Osteocyte (in vitro differentiated cells): ENCODE measurements around the gene THOC7. TPM values are rescaled to one million over a fixed set of nuclear protein-coding genes. Genes with fewer than 3 reads are reported as not detected.

Experiments used
- DNase-seq: peaks from one replicate; pipeline ENCODE4 v3.0.0; 2021; ENCODE audit warnings: mixed read lengths; ENCODE audit not compliant: unreplicated experiment; ENCODE audit errors: extremely low spot score
- H3K27ac Mint-ChIP-seq: one replicate; pipeline ENCODE4 v1.8.0; 2021; ENCODE audit warnings: mild to moderate bottlenecking, mixed read lengths; ENCODE audit not compliant: unreplicated experiment
- H3K27me3 Mint-ChIP-seq: one replicate; pipeline ENCODE4 v1.8.0; 2021; ENCODE audit warnings: mixed read lengths; ENCODE audit not compliant: unreplicated experiment
- H3K36me3 Mint-ChIP-seq: one replicate; pipeline ENCODE4 v1.8.0; 2021; ENCODE audit warnings: mixed read lengths; ENCODE audit not compliant: unreplicated experiment
- H3K4me1 Mint-ChIP-seq: one replicate; pipeline ENCODE4 v1.8.0; 2021; ENCODE audit warnings: mixed read lengths; ENCODE audit not compliant: unreplicated experiment
- H3K4me3 Mint-ChIP-seq: one replicate; pipeline ENCODE4 v1.8.0; 2021; ENCODE audit warnings: mild to moderate bottlenecking, moderate library complexity, mixed read lengths; ENCODE audit not compliant: unreplicated experiment
- H3K9me3 Mint-ChIP-seq: one replicate; pipeline ENCODE4 v1.8.0; 2021; ENCODE audit warnings: mixed read lengths; ENCODE audit not compliant: unreplicated experiment
- CTCF ChIP-seq: fragments of 200-600 bp; sonication (generic); IDR thresholded peaks from 2 replicates; pipeline ENCODE4 v1.5.0; 2021; ENCODE audit warnings: antibody characterized with exemption, mild to moderate bottlenecking, moderate library complexity
- total RNA-seq: library from RNA; stranded (reverse); gene quantifications from 2 replicates; pipeline ENCODE4 v1.2.1, GENCODE V29; 2021

Gene THOC7
- total RNA-seq, 1 donor from 2014 or later, result 59.4 TPM

- Mint-ChIP-seq H3K27me3 (no peaks in the 10 kb centered on the region), H3K36me3 (peaks cover 3% of the 10 kb centered on the region), H3K27ac (no peak overlapping the region), H3K4me3 (no peak overlapping the region), H3K4me1 (no peaks in the 10 kb centered on the region), H3K9me3 (no peaks in the 10 kb centered on the region)
- no peak for TF ChIP-seq CTCF
- DNase-seq, result no peak
Observed at GRCh38 chr3:63814237-63814636, 49.4 kb downstream of the THOC7 start.

DNA sequence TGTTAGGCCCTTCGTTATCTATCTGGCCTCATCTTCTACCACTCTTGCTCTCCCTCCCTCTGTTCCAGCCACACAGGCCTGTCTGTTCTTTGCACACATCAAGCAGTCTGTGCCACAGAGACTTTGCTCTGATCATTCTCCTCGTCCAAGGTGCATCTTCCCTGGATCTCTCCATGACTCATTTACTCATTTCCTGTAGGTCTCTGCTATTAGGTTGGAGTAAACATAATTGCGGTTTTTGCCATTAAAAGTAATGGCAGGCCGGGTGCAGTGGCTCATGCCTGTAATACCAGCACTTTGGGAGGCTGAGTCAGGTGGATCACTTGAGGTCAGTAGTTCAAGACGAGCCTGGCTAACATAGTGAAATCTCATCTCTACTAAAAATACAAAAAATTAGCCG is 54.0 kb downstream of the THOC7 start:
- H3K27ac Mint-ChIP-seq, result no peak overlapping the region
- TF ChIP-seq CTCF, result no peak
- no peak for DNase-seq
- H3K4me3 Mint-ChIP-seq, result no peak overlapping the region
- no peaks in the 10 kb centered on the region for H3K27me3 Mint-ChIP-seq
- no peaks in the 10 kb centered on the region for H3K9me3 Mint-ChIP-seq
- H3K36me3 Mint-ChIP-seq, result no peaks in the 10 kb centered on the region
- no peaks in the 10 kb centered on the region for H3K4me1 Mint-ChIP-seq

DNA sequence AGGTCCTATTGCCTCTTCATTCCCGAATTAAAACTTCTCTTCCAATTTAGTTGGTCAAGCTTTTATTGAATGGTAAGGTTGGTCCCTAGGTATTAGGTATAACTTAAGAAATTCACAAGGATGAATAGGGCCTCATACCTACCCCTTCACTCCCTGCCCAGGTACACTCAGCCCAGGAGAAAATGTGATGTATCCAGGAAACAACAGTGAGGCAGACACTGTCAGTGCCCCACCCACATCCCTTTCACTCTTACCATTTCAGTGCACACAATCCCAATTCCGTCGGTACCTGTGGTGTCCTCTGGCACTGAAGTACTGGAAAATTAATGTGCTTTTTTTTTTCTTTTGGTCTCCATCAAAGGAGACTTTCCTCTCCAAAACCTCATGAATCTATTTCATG is 55.0 kb downstream of the THOC7 start:
- Mint-ChIP-seq H3K27me3 (no peaks in the 10 kb centered on the region), H3K9me3 (no peaks in the 10 kb centered on the region), H3K4me1 (no peaks in the 10 kb centered on the region), H3K4me3 (no peak overlapping the region), H3K36me3 (no peaks in the 10 kb centered on the region), H3K27ac (no peak overlapping the region)
- no peak for TF ChIP-seq CTCF
- no peak for DNase-seq

DNA sequence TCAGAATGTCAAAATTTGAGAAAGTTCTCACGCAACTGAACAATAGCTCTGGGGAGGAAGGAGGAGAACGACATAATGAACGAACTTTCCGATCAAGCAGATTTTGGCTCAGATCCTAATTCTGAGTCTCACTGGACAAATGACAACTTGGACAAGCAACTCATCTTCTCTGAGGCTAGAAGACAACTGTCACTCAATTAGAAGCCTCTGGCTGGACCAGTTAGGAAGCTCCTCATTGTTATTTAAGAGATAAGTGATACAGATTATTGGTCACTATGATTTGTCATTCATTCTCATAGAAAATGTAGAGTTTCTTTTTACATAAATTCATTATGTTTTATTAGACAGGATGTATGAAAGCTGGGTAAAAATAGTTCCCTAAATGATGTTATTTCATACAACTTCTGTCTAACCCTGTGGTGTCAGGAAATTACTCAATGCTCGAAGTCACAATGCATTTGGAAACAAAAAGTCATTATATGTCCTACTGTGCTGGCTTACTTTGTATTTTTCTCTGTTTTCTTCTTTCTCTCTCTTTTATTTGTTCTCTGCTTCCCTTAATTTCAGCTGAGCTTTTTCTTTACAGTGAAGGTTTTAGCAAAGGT is 55.5 kb downstream of the THOC7 start:
- H3K27me3 Mint-ChIP-seq, result peaks cover 3% of the 10 kb centered on the region
- DNase-seq, result no peak
- no peaks in the 10 kb centered on the region for H3K4me1 Mint-ChIP-seq
- TF ChIP-seq CTCF, result no peak
- no peak overlapping the region for H3K27ac Mint-ChIP-seq
- H3K36me3 Mint-ChIP-seq, result no peaks in the 10 kb centered on the region
- H3K4me3 Mint-ChIP-seq, result no peak overlapping the region
- no peaks in the 10 kb centered on the region for H3K9me3 Mint-ChIP-seq

- Mint-ChIP-seq H3K27me3 (peaks cover 23% of the 10 kb centered on the region), H3K36me3 (no peaks in the 10 kb centered on the region), H3K27ac (no peak overlapping the region), H3K4me3 (no peak overlapping the region), H3K9me3 (no peaks in the 10 kb centered on the region), H3K4me1 (no peaks in the 10 kb centered on the region)
- no peak for DNase-seq
- TF ChIP-seq CTCF, result no peak
Observed at GRCh38 chr3:63803911-63804310, 59.7 kb downstream of the THOC7 start.
